ES-I3 (cell line): ENCODE results near the gene ARAP2.

Experiments
- H3K36me3 ChIP-seq: 2 replicates; pipeline ENCODE4 v1.6.1; 2013; ENCODE audit warnings: mild to moderate bottlenecking, low read length, control low read depth, moderate library complexity; ENCODE audit not compliant: insufficient read depth
- H3K4me1 ChIP-seq: 2 replicates; pipeline ENCODE4 v1.6.1; 2013; ENCODE audit warnings: mild to moderate bottlenecking, control low read depth, low read length; ENCODE audit not compliant: insufficient read depth
- H3K9ac ChIP-seq: 2 replicates; pipeline ENCODE4 v1.6.1; 2013; ENCODE audit warnings: low read depth, mild to moderate bottlenecking, low read length, moderate library complexity
- H3K9me3 ChIP-seq: 2 replicates; pipeline ENCODE4 v1.6.1; 2013; ENCODE audit warnings: mild to moderate bottlenecking, low read length, moderate library complexity; ENCODE audit not compliant: control insufficient read depth, insufficient read depth

ARAP2 gene

GRCh38 chr4:36273276-36273675 lies 29.0 kb upstream of the ARAP2 start:
- Histone ChIP-seq H3K4me1 (no peaks in the 10 kb centered on the region), H3K36me3 (no peaks in the 10 kb centered on the region), H3K9ac (no peak overlapping the region), H3K9me3 (no peaks in the 10 kb centered on the region)

DNA sequence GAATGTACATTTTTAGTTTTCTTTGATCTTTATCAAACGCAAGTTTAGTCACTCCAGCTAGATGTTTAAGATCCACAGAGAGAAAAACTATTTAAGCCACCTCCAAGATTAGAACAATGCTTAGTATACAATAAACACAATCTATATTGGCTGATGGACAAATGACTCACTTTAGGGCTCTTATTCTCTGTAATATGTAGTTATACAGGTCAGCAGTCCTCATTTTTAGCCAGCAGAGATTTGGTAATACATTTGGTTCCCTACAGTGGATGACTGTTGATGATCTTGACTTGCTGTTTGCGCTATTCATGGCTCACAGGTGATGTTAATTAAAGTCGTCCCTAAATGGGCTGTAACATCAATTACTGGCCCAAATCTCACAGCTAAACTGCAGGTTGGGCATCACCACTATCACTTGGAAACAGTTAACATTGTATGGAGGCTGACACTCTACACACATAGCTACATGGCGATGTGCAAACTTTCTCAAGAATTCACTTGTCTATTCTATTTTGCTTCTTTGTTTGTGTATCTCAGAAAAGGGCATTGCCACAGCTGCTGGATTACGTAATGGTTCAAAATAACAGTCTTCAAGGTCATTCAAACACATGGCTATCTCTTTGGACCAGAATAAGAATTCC lies 25.3 kb upstream of the ARAP2 start:
- H3K9ac ChIP-seq: no peak overlapping the region
- H3K36me3 ChIP-seq: no peaks in the 10 kb centered on the region; the same call in 1 of the 2 replicates
- H3K9me3 ChIP-seq: no peaks in the 10 kb centered on the region
- H3K4me1 ChIP-seq: no peaks in the 10 kb centered on the region

DNA sequence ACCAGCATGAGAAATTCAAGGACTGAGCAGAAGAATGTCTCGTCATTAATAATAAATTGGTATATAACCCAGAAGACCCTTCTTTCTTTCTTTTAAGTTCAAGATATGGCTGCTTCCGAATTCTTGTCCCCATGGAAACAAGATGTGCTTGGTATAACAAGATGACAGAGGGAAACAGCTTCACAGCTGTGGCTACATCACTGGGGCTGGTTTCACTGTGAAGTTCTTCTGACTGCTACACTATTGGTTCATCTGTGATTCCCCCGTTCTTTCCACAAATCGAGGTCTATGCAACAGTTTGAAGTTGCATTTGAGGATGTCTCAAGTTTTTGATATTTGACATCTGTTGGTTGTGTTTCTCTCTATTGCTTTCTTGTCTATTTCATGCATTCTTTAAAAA lies 24.8 kb upstream of the ARAP2 start:
- no peaks in the 10 kb centered on the region for H3K4me1 ChIP-seq
- H3K36me3 ChIP-seq: no peaks in the 10 kb centered on the region; the same call in 1 of the 2 replicates
- H3K9me3 ChIP-seq: no peaks in the 10 kb centered on the region
- H3K9ac ChIP-seq: no peak overlapping the region

DNA sequence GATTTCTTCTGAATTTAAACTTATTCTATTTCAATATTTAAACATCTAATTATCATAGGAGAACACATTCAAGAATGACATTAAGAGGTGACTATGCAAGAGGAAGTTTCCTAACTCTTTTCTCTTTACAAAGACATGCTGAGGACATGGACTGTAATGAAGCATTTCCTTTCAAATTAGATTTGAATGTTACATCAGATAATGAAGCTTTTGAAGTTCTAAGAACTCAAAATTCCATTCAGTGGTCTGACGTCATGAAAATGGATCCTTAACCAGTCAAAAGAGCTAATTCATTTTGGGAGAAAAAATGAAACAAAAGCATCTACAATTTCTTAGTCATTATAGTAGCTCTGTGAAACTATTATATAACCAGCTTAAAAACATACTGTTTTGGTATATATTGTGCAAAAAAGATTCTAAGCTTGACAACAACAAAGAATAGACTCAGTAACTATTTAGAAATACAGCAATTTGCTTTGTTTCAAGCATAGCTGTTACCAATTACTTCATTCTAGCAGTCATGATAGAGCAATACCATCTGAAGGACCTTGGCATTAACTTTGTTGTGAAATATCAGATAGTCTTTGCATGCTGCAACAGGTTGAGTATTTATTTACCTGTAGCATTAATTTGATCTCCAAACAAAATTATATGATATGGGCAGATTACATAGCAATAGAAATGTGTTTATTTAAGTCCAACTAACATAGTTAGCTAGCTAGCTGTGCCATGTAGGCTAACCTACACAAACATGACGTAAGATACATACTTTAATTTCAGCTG lies 23.4 kb upstream of the ARAP2 start:
- Histone ChIP-seq H3K9ac (no peak overlapping the region), H3K9me3 (no peaks in the 10 kb centered on the region), H3K4me1 (no peaks in the 10 kb centered on the region), H3K36me3 (no peaks in the 10 kb centered on the region; the same call in 1 of the 2 replicates)

GRCh38 chr4:36264207-36264826 lies 20.0 kb upstream of the ARAP2 start:
- Histone ChIP-seq H3K36me3 (no peaks in the 10 kb centered on the region; the same call in 1 of the 2 replicates), H3K4me1 (no peaks in the 10 kb centered on the region), H3K9ac (no peak overlapping the region), H3K9me3 (no peaks in the 10 kb centered on the region)

- Histone ChIP-seq H3K4me1 (no peaks in the 10 kb centered on the region), H3K36me3 (no peaks in the 10 kb centered on the region), H3K9me3 (no peaks in the 10 kb centered on the region), H3K9ac (no peak overlapping the region)
These were observed 16.4 kb upstream of the ARAP2 start for GRCh38 chr4:36260731-36261130.

GRCh38 chr4:36256398-36256891 lies 12.1 kb upstream of the ARAP2 start:
- Histone ChIP-seq H3K9ac (no peak overlapping the region), H3K36me3 (no peaks in the 10 kb centered on the region), H3K4me1 (no peaks in the 10 kb centered on the region), H3K9me3 (no peaks in the 10 kb centered on the region)

GRCh38 chr4:36255577-36255976 lies 11.3 kb upstream of the ARAP2 start:
- Histone ChIP-seq H3K4me1 (no peaks in the 10 kb centered on the region), H3K9me3 (no peaks in the 10 kb centered on the region), H3K36me3 (no peaks in the 10 kb centered on the region), H3K9ac (no peak overlapping the region)

- H3K36me3 ChIP-seq: no peaks in the 10 kb centered on the region
- no peaks in the 10 kb centered on the region for H3K4me1 ChIP-seq
- no peaks in the 10 kb centered on the region for H3K9me3 ChIP-seq
- no peak overlapping the region for H3K9ac ChIP-seq
These were observed 10.1 kb upstream of the ARAP2 start for GRCh38 chr4:36254371-36254770.

DNA sequence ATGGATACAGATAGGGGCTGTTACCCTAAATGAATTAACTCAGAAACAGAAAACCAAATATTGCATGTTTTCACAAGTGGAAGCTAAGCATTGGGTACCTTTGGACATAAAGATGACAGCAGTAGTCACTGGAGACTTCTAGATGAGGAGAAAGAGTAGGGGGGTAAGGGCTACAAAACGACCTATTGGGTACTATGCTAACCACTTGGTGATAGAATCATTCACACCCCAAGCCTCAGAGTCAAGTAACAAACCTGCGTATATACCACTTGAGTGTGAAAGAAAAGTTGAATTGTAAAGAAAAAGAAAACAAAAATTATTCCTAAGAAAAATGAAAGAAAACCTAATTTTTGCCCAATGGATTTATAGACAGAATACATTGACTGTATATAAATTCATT lies 7.7 kb upstream of the ARAP2 start:
- H3K9me3 ChIP-seq: no peaks in the 10 kb centered on the region
- no peak overlapping the region for H3K9ac ChIP-seq
- H3K4me1 ChIP-seq: no peaks in the 10 kb centered on the region
- H3K36me3 ChIP-seq: no peaks in the 10 kb centered on the region

- H3K4me1 ChIP-seq: no peaks in the 10 kb centered on the region
- H3K9me3 ChIP-seq: no peaks in the 10 kb centered on the region
- no peaks in the 10 kb centered on the region for H3K36me3 ChIP-seq
- H3K9ac ChIP-seq: no peak overlapping the region
These were observed 5.3 kb upstream of the ARAP2 start for GRCh38 chr4:36249610-36250009.

DNA sequence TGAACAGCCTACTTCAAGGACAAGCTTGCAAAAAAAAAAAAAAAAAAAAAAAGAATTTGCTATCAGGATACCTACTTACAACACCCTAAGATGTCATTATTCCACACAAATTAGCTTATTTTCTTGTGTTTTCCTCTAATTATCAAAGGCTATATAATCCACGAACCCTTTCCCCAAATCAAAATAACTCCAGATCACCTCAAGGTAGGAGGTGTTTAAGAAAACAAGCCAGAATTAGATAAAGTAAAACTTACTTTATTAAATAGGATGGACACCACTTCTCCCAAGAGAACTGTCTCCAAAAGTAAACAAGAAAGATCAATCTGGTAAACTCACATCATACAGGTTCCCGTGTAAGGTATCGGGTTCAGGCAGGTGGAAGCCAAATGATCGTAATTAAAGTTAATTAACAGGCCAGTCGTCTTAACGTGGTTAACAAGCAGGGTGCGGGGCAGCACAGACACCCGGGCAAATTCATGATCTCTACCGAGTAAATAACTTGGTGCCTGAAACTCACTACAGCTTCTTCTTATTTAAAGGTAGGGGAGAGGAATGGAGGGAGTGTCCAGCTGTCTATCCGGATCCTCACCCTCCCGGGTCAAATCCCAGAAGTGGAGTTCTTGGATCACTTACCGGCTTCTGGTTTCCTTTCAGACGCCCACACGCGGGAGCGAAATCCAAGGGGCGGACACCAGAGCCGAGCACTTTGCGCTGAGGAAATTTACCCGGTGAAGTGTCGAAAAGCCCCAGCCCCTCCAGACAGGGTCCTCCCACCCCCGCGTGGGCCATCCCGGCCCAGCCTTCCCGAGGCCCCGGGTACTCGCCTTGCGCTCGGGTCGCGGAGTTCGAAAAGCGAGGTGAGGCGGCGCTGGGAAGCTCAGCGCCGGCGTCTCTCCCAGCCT lies 708 bp downstream of the ARAP2 start:
- Histone ChIP-seq H3K9ac (peak overlapping the region; percentile 72), H3K4me1 (no peaks in the 10 kb centered on the region), H3K36me3 (no peaks in the 10 kb centered on the region), H3K9me3 (no peaks in the 10 kb centered on the region)

DNA sequence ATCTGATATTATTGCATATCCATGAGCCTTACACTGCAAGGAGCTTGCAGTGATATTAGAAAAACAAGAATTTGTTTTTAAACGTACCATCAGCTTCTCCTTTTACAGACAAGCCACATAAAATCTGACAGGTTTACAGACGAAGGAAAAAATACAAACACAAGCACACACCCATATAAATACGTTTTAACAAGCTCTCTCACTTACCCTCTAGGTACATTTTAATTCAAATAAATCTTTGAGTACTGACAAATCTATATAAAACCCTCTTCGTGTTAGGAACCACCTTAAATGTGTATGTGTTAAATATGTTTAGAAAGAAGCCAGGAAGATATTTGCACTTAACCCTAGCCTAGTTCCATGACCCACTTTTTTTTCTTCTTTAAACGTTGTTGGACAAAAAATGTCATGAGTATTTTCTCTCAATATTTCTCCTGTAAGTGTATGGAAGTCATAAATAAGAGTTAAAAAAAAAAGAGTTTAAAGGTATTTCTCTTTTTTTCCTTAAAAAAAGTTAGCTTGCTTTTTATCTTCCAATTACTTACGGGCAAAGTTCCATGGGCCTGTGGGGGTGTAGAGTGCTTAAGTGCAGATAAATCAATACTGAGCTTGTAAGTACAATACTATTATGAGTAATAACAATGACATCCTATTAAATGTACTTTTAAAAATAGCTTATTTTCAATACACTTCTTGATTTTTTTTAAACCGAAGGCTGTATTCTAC lies 1.5 kb downstream of the ARAP2 start:
- Histone ChIP-seq H3K4me1 (no peaks in the 10 kb centered on the region), H3K36me3 (no peaks in the 10 kb centered on the region), H3K9me3 (no peaks in the 10 kb centered on the region), H3K9ac (no peak overlapping the region)
